Left ventricle myocardium inferior (tissue), 1 donor: Measurements from ENCODE around the gene NOXO1. TPM values are rescaled to one million over a fixed set of nuclear protein-coding genes. Genes with fewer than 3 reads are reported as not detected.
"Not testable (repeated sequence)": the region's sequence is repeated elsewhere in the genome, so short reads cannot be mapped to it uniquely, and the experiment has no call there.

ENCODE experiments used
- DNase-seq: peaks from one replicate; pipeline ENCODE4 v3.0.0-alpha.2; 2020
- H3K27ac ChIP-seq: fragments of 200-600 bp; replicated peaks from 2 replicates; pipeline ENCODE4 v1.8.0; 2021
- H3K27me3 ChIP-seq: fragments of 200-600 bp; 2 replicates; pipeline ENCODE4 v1.8.0; 2021; ENCODE audit warnings: low read depth
- H3K36me3 ChIP-seq: fragments of 200-600 bp; 2 replicates; pipeline ENCODE4 v1.8.0; 2021
- H3K4me1 ChIP-seq: fragments of 200-600 bp; 2 replicates; pipeline ENCODE4 v1.8.0; 2021
- H3K4me3 ChIP-seq: fragments of 200-600 bp; 2 replicates; pipeline ENCODE4 v1.8.0; 2021; ENCODE audit warnings: mild to moderate bottlenecking, moderate library complexity
- H3K9me3 ChIP-seq: fragments of 200-600 bp; replicated peaks from 2 replicates; pipeline ENCODE4 v1.8.0; 2021
- intact Hi-C: fragments of 100-400 bp; cut with micrococcal nuclease; formaldehyde crosslinking; loops from one replicate; pipeline ENCODE4 v1.11.0; 2022
- total RNA-seq: library from RNA; stranded (reverse); fragmentation: NEBNext Ultra II Directional; extraction: Animal tissue kit (Norgen Biotek cat#: 25700); gene quantifications from one replicate; pipeline ENCODE4 v1.2.1, GENCODE V29; 2021
- TF ChIP-seq, protein P1 (sequence below): fragments of 200-600 bp; IDR thresholded peaks from 2 replicates; pipeline ENCODE4 v1.8.0; 2021; ENCODE audit warnings: antibody characterized with exemption, mild to moderate bottlenecking, borderline replicate concordance
- donor health status: DM: no; HTN: yes; CAD: no; lungs with severe emphysema.

Gene NOXO1
- total RNA-seq, 1 donor from 2014 or later: not detected

DNA sequence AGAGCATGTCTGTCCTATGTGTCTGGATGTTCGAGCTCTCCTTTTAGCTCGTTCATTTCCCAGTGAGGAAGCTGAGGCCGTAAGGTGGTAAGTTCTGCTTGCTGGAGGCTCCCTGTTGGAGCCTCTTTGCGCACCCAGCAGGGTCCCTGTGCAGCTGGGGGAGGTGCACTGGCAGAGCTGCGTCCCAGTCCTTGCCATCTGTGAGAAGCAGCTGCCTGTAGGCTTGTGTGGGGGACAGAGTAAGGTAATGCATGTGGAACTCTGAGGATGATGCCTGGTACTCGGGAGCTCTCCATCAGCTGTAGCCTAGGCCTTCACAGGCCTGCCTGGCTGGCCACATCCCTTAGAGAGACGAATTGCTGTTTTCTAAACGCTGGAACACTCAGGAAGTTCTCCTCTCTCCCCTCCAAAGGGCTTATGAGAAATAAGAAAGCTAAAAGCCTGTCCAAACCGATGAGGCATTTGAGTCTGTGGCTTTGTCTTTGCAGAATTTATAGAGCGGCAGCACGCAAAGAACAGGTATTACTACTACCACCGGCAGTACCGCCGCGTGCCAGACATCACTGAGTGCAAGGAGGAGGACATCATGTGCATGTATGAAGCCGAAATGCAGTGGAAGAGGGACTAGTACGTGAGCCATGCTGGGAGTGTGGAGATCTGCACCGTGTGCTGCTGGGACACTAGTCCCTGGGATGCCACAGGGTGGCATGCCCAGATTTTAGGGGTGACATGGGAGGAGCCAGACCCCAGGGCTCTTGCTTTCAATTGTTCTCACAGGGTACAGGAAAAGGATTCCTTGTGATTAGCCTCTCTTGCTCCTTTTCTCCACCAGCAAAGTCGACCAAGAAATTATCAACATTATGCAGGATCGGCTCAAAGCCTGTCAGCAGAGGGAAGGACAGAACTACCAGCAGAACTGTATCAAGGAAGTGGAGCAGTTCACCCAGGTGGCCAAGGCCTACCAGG is 20.3 kb downstream of the NOXO1 start:
- intact Hi-C loops: no loop called here
- Histone ChIP-seq H3K4me1 (peaks cover 64% of the 10 kb centered on the region), H3K4me3 (peak overlapping the region; percentile 97), H3K9me3 (no peaks in the 10 kb centered on the region), H3K36me3 (peaks cover 28% of the 10 kb centered on the region), H3K27me3 (no peaks in the 10 kb centered on the region), H3K27ac (peak overlapping the region; percentile 97)
- DNase-seq: no peak
- TF ChIP-seq, protein P1, sequence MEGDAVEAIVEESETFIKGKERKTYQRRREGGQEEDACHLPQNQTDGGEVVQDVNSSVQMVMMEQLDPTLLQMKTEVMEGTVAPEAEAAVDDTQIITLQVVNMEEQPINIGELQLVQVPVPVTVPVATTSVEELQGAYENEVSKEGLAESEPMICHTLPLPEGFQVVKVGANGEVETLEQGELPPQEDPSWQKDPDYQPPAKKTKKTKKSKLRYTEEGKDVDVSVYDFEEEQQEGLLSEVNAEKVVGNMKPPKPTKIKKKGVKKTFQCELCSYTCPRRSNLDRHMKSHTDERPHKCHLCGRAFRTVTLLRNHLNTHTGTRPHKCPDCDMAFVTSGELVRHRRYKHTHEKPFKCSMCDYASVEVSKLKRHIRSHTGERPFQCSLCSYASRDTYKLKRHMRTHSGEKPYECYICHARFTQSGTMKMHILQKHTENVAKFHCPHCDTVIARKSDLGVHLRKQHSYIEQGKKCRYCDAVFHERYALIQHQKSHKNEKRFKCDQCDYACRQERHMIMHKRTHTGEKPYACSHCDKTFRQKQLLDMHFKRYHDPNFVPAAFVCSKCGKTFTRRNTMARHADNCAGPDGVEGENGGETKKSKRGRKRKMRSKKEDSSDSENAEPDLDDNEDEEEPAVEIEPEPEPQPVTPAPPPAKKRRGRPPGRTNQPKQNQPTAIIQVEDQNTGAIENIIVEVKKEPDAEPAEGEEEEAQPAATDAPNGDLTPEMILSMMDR: no peak

DNA sequence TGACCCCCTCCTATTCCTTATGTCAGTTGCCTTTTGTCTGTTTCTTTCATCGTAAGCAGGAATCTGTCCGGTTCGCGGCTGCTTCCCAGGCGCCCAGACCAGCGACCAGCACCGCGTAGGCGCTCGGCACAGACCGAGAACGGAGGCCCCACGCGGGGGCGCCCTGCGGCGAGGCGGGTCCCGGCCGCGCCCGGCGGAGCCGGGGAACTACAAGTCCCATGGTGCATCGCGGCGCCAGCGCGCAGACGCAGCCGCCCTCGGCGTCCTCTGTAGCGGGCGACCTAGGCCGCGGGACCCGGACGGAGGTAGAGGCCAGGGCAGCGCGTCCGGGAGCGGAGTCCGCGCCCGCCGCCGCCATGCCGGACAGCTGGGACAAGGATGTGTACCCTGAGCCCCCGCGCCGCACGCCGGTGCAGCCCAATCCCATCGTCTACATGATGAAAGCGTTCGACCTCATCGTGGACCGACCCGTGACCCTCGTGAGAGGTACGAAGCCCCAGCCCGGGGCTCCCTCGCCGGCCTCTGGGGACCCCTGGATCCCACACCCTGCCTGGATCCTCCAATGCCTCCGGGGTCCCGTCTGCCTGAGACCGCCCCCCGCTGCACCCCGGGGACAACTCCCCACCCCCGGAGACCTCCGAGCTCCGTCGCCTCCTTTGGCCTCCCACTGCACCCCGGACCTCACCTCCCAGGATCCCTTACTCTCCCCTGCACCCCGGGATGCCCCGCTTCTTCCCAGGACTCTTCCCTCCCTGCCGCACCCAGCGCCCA is 21.8 kb downstream of the NOXO1 start, which contains the start of gene NDUFB10:
Gene NDUFB10 (plus strand): TSS at position 270 of the 771 bp plus-strand sequence. CDS start 87 bp downstream, at position 357.
- intact Hi-C loops: no loop called here
- DNase-seq: peak; percentile 94
- peaks cover 52% of the 10 kb centered on the region for H3K4me1 ChIP-seq
- H3K4me3 ChIP-seq: peak within 1 kb of the TSS; percentile 97
- TF ChIP-seq, protein P1: peak; percentile 76
- H3K27ac ChIP-seq: peak within 1 kb of the TSS; percentile 97
- no peaks in the 10 kb centered on the region for H3K27me3 ChIP-seq
- peaks cover 28% of the 10 kb centered on the region for H3K36me3 ChIP-seq
- no peaks in the 10 kb centered on the region for H3K9me3 ChIP-seq

DNA sequence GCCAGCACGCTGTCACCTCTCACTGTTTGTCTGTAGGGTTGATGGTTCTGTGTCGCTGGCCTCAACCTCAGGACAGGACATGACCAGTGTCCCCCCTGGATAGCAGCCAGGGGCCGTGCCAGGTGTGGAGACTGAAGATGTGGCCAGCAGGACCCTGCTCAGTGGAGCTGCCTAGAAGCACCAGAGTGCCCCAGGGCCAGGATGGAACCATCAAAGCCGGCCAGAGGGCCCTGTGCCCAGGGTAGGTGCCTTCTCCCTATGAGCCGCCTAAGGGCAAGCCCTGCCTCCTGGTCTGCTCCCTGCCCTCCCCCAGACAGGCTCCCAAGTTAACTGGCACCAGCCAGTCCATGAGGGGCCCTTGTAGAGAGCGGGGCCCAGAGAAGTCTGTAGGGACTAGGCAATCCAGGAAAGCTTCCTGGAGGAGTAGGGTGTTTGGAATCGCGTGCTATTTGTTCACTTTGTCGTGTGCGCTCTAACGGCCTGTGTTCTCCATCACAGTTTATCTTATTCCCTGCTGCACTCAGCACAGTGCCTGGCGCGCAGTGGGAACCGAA is 22.5 kb downstream of the NOXO1 start:
- Histone ChIP-seq H3K4me3 (peak overlapping the region; percentile 97), H3K27ac (peak overlapping the region; percentile 97), H3K9me3 (no peaks in the 10 kb centered on the region), H3K4me1 (peaks cover 45% of the 10 kb centered on the region), H3K36me3 (peaks cover 28% of the 10 kb centered on the region), H3K27me3 (no peaks in the 10 kb centered on the region)
- intact Hi-C loops: no loop called here
- TF ChIP-seq, protein P1: no peak
- DNase-seq: no peak

DNA sequence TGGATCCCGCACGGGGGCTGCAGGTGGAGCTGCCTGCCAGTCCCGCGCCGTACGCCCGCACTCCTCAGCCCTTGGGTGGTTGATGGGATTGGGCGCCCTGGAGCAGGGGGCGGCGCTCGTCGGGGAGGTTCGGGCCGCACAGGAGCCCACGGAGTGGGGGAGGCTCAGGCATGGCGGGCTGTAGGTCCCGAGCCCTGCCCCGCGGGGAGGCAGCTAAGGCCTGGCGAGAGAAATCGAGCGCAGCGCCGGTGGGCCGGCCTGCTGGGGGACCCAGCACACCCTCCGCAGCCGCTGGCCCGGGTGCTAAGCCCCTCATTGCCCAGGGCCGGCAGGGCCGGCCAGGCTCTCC is 23.2 kb downstream of the NOXO1 start:
- H3K4me3 ChIP-seq, H3K27me3 ChIP-seq, H3K9me3 ChIP-seq, DNase-seq, H3K27ac ChIP-seq, intact Hi-C loops: not testable (repeated sequence)
- Histone ChIP-seq H3K4me1 (peaks cover 38% of the 10 kb centered on the region), H3K36me3 (peaks cover 21% of the 10 kb centered on the region)

DNA sequence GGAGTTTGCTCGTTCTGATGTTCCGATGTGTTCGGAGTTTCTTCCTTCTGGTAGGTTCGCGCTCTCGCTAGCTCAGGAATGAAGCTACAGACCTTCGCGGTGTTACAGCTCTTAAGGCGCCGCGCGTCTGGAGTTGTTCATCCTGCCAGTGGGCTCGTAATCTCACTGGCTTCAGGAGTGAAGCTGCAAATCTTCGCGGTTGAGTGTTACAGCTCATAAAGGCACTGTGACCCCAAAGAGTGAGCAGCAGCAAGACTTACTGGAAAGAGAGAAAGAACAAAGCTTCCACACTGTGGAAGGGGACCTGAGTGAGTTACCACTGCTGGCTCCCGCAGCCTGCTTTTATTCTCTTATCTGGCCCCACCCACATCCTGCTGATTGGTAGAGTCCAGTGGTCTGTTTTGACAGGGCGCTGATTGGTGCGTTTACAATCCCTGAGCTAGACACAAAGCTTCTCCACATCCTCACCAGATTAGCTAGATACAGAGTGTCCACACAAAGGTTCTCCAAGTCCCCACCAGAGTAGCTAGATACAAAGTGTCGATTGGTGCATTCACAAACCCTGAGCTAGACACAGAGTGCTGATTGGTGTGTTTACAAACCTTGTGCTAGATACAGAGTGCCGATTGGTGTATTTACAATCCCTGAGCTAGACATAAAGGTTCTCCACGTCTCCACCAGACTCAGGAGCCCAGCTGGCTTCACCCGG is 23.7 kb downstream of the NOXO1 start:
- DNase-seq, H3K27ac ChIP-seq, H3K9me3 ChIP-seq, H3K4me3 ChIP-seq, intact Hi-C loops, H3K27me3 ChIP-seq: not testable (repeated sequence)
- Histone ChIP-seq H3K36me3 (peaks cover 16% of the 10 kb centered on the region), H3K4me1 (peaks cover 33% of the 10 kb centered on the region)

DNA sequence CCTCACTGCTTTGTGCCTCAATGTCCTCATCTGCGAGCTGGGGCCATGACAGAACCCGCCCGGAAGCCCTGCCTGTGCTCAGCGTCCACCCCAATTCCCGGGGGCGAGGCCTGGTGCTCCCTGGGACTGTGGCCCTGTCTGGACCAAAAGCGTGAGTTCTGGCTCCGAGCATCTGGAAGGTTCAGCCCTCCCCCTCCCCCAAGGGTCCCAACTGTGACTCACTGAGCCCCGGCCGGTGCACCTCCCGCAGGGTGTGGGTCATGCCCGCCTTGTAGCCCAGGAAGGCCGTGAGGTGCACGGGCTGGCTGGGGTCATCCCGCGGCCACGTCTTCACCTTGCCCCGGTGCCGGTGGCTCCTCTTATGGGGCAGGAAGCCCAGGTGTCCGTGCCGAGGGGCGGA is 27.5 kb downstream of the NOXO1 start:
- peak overlapping the region; percentile 89 for H3K27ac ChIP-seq
- intact Hi-C loops: no loop called here
- TF ChIP-seq, protein P1: no peak
- peaks cover 24% of the 10 kb centered on the region for H3K4me1 ChIP-seq
- H3K36me3 ChIP-seq: no peaks in the 10 kb centered on the region
- H3K27me3 ChIP-seq: no peaks in the 10 kb centered on the region
- DNase-seq: no peak
- H3K9me3 ChIP-seq: no peaks in the 10 kb centered on the region
- H3K4me3 ChIP-seq: peak overlapping the region; percentile 64
